NCI-H1436 (cell line): Measurements from ENCODE around the gene CYP2U1.

Experiments
- DNase-seq: peaks from one replicate; lab custom pipeline; 2025; lab: John Stamatoyannopoulos, UW

The CYP2U1 gene

DNA sequence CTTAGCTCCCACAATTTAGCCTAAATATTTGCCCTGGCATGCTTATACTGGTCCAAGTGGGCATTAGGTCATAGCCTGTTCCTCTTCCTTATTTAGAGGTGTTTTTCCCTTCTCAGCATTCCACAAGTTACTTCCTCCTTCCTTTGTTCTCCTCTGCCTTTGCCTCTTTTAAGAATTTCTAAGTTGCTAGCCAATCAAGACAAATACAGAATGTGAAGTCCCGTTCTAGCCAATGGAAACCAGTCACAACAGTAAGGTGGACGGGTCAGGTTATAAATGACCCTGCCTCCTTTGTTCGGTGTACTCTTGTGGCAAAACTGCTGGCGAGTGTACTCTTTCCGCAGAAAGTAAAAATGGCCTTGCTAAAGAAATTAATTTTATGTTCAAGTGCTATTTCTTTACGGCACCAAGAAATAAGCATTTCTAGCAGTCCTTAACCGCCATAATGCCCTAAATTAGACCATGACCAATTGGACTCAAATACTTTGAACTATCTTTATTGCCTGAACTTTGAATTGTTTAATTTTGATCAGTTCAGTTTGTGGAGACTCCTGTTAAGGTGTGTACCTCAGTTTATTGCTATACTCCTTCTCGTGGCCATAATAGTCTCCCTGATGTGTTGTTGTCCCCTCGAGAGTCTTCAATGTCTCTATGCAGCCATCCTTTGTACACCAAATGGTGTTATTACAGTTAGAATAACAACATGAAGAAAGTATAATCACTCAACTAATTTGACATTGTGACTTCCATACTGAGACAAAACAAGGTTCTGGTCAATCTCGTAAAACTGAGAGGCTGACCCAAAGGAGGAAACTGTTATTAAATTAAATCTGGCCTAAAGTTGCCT, 56.8 kb downstream of the CYP2U1 start:
- no peak for DNase-seq

DNA sequence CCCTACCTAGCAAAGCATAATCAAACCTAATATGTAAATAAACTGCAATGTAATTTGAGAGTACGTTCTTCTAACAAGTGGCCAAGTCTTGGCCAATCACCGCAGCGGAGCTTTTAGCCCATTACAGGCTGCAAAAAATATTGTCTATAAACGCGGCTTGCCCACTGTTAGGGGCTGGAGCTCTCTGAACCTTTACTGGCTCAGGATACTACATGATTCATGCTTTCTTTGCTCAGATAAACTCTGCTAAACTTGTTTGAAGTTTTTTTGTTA, 57.4 kb downstream of the CYP2U1 start:
- DNase-seq: no peak

DNA sequence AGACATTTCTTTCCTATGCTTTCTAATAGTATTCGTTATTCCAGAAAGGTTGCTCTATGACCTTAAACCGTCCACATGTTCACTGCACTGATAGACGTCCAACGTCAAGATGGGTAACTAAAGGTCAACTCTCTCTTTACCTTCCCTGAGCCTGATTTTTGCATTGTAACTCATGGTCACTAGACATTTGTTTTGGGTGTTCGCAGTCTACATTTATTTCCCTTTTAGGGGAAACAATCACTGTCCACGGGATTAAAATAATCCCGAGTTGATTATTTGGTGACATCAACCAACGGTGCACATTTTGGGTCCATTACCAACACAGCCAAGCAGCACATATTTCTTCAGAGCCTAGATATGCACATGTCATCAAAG, 57.8 kb downstream of the CYP2U1 start:
- no peak for DNase-seq

DNA sequence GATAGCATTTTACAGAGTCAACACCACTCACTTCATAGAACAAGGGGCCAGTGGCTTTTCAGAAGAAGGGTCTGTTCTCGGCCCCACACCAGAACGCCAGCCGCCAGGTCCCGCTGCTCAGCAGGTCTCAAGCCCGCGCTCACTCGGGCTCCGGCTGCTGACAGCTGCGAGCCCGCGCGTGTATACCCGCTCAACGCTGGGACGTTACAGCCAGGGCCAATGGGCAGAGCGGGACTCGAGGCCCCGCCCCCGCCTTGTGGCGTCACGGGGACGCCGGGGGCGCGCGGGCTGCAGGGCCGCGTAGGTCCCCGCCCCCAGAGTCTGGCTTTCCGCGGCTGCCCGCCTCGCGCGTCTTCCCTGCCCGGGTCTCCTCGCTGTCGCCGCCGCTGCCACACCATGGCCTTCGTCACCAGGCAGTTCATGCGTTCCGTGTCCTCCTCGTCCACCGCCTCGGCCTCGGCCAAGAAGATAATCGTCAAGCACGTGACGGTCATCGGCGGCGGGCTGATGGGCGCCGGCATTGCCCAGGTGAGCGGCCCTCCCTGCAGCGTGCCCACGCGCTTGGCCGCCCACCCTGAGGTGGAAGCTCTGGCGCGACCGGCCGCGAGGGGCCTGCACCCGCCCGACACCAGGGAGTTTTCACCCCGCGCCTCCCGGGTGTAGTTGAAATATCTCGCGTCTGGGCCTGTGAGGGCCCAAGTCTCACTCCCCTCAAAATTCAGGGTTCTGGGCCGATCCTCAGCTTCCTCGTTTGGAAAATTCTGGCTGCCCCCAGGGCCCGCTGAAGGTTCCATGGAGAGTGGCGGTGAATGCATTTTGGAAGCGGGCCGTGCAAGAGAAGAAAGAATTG, 58.4 kb downstream of the CYP2U1 start, which contains the start of gene HADH:
Gene HADH (plus strand): TSS at position 353 of the 850 bp plus-strand sequence. CDS start 44 bp downstream, at position 397.
- peak; percentile 88 for DNase-seq

DNA sequence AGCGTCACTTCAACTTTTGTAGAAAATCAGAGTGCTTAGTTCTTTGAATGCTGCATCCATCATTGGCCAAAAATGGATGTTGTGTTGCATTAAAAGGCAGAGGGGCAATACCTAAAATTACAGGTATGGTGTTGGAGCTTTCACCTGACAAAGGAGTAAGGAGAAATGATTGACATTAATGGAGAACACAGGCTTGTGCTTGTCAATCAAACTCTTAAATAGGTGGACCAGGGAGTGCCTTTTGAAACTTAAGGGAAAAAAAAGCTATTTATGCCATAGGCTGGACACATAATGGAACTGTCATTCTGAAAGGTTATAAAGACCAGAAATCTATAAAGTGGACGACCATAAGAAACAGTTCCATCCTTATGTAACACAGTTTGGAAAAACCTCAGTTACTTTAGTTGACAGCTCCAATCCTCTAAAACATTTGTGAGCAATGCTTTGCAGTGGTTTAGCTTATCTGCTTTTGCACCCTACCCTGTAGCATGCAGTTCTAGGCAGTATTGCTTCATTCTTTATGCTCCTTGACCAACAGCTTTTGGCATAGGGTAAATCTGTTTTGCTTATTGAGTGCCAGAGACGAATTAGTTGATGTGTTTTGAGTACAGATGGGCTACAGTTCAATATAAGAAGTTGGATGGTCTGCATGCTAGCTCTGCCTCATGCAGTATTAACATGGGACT, 60.7 kb downstream of the CYP2U1 start:
- DNase-seq: no peak

DNA sequence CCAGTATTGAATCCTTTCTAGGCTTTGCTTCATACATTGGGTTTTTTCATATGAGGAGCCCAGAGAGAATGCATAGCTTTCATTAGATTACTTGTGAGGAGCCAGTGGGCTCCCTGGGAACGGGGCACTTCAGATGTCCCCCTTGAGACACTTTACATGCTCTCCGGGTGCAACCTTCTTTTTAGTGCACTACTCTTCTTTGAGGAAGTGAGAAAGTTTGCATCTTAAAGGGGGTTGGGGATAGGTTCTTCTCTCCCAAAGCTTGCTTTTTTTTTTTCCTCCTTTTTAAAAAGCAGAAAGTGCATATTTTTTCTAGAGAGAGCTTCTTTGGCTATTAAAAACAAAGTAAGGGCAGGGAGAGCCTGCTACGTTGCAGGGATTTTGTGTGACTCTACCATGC, 62.6 kb downstream of the CYP2U1 start:
- DNase-seq: no peak

DNA sequence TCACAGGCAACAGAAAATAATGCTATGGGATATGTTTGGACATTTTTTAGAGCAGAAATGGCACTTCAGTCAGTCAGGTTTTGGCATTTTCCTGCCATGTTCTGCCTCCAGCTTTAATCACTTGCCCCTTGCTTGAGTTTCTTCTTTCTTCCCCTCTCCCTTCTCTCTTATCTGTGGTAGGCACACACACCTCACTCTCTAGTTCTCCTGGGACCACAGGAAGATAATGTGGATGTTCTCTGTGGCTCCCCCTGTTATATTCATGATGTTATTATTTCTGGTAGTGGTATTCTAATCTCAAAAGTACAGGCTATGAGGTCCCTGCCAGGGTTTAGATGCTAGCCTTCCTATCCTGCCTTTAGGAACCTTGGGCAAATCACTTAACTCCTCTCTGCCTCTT, 63.5 kb downstream of the CYP2U1 start:
- DNase-seq: no peak

DNA sequence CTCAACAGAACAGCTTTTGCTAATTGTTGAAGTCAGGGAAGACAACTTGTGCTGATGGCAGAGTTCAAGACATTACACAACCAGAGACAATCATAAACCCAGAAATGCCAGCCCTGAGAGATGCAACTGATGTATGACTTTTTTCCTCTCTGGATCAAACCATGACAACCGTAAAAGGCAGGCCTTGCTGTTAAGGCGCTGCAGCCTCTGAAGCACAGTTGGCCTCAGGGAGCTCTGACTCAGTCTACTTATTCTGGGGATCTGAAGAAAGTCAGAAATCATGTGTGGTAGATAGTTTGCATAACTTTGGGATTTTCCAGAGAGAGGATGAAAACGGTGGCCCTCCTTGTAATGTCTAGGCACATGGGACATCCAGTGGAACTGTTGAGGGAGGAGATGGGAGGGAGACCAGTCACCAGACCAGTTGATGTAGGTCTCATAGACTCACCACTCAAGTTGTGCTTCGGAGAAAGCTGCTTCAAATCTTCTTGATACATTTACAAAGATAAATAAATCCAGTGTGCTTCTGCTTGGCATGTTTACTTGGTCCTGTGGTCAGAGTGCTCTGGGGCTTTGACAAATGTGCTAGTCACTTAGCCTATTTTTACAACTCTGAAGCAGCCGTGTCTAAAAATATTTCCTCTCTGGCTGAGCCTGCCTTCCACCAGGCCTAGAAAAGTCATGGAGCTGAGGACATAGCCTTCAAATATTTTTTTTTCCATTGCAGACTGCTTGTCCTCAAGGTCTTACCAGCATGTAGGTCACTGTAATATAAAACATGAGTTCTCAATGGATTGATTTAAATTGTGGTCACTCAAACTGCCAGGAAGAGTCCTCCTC, 65.8 kb downstream of the CYP2U1 start:
- no peak for DNase-seq

DNA sequence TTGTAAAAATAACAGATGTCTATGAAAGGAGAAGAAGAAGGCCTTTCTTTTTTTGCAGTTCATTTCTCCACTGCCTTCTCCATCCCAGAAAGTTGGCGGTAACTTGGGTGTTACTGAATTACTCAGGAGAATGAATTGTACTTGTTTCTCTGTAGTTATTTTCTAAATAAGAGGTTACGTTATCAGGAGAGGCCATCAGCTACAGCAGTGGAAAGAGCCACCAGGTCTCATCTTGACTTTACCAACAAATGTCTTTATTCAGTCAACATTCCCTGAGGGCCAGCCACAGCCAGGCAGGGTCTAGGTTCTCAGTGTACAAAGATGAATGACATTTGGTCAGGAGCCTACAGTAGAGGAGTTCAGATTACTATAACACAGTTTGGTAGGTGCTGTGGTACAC, 66.4 kb downstream of the CYP2U1 start:
- DNase-seq: no peak

DNA sequence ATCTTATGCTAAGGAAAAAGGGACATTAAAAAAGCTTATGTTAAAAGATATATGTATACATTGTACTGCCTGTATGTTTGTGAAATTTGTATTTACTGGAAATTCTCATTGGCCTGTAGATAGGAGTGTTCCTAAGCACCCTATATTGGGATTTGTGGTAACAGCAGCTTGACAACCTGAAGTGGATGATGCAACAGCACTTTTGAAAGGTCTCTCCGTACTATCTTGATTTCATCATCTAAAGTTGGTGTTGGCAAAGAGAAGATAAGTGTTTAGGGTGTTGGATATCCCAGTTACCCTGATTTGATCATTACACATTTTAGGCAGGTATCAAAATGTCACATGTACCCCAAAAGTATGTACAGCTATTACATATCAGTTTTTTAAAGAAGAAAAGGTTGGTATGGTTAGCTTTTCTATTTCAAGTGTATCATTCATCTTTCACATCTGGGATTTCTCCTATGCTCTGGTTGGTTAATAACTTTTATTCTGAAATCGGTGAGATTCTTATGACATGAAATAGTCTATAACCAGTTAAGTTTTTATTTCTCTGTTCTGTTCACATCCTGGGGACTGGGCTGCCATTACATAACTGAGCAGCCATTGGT, 68.7 kb downstream of the CYP2U1 start:
- DNase-seq: no peak

DNA sequence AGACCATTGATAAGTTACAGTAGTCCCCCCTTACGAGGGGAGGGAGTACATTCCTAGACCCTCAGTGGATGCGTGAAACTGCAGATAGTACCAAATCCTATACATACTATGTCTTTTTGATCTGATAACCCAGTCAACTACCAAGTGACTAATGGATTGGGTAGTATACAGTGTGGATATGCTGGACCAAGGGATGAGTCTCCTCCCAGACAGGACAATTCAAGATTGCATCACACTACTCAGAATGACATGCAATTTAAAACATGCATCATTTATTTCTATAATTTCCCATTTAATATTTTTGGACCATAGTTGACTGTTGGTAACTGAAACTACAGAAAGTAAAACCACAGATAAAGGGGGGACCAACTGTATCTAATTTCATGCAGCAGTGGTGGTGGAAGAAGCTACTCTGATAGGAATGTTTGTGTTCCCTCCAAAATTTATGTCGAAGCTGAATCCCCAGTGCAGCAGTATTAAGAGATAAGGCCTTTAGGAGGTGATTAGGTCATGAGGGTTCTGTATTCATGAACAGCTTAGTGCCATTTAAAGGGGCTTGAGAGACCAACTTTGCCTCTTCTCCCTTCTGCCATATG, 70.3 kb downstream of the CYP2U1 start:
- DNase-seq: no peak
